GM19438 (cell line): ENCODE data around the gene IGSF23.
"Not testable (repeated sequence)": the region's sequence is repeated elsewhere in the genome, so short reads cannot be mapped to it uniquely, and the experiment has no call there.

Source experiments
- ATAC-seq: cut with Tn5 transposase; IDR thresholded peaks from one replicate; pipeline ENCODE4 v1.9.1; 2021; ENCODE audit warnings: low read depth; ENCODE audit not compliant: unreplicated experiment

The IGSF23 gene

DNA sequence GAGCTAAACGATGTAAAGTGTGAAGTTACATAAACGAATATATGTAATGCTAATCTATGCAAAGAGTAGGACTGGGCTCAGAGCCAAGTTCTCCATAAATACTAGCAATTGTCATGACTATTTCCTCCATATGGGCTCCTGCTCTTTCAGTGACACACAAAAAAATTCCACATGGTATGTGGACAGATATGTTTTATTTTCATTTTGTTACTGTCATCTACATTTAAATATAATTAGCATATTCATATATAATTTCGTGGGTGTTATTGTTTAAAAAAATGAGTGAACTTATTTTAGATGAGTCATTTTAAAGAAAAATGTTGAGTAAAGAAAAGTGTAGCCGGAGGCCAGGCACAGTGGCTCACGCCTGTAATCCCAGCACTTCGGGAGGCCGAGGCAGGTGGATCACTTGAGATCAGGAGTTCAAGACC is 5.0 kb upstream of the IGSF23 start:
- no peak for ATAC-seq

DNA sequence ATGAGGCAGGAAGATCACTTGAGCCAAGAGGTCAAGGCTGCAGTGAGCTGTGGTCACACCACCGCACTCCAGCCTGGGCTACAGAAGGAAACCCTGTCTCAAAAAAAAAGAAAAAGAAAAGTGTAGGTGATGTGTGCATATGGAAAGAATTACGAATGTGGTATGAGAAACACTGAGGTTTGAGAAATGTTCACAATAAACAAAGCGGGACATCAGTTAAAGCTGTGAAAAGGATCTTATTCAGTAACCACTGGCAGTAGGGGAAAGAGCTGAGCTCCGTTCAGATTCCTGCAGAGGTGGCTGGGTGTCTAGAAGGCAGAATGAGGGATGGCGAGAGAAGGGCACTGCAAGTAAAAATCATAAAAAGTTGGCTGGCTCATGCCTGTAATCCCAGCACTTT is 4.1 kb upstream of the IGSF23 start:
- no peak for ATAC-seq

DNA sequence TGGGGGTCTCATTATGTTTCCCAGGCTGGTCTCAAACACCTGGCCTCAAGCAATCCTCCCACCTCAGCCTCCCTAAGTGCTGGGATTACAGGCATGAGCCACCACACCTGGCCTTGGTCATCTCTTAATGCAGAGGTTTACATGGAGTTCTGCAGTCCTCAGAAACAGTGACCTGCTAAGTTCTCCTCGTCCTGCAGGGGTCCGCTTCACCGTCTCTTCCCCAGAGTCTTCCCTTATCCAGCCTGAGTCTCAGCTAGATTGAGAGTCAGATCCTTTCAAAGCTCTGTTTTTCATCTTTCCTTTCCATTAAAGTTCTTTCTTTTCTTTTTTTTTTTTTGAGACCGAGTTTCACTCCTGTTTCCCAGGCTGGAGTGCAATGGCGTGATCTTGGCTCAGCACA is 2.9 kb upstream of the IGSF23 start:
- ATAC-seq = not testable (repeated sequence)

DNA sequence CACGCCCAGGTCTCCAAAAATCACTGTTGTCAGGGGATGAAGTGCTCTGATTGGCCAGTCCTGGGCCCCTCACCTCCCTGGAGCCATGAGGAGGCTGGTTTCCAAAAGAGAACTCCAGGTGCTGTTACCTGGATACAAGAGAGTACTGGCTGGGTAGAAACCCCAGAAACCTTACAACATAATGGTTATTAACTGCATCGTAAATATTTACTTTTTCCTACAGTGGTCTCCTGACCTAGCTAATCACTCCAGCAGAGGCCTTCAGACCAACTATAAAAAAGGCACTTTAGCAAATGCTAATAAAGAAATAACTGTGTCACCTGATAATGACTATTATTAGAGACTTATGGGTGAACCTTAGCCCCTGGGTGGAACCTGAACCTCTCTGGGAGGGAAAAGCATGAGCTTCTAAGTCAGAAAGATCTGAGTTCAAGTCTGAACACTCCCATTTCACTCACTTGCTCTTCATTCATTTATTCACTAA is 1.5 kb upstream of the IGSF23 start:
- ATAC-seq = no peak

DNA sequence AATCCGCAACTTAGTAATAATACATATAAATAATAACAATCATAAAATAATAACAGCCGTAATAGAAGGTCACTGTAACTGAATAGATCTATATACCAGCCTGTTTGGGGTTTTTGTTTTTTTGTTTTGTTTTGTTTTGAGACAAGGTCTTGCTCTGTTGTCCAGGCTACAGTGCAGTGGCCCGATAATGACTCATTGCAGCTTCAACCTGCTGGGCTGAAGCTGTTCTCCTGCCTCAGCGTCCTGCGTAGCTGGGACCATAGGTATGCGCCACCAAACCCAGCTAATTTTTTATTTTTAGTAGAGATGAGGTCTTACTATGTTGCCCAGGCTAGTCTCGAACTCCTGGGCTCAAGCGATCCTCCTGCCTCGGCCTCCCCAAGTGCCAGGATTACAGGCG is 950 bp downstream of the IGSF23 start:
- no peak for ATAC-seq

DNA sequence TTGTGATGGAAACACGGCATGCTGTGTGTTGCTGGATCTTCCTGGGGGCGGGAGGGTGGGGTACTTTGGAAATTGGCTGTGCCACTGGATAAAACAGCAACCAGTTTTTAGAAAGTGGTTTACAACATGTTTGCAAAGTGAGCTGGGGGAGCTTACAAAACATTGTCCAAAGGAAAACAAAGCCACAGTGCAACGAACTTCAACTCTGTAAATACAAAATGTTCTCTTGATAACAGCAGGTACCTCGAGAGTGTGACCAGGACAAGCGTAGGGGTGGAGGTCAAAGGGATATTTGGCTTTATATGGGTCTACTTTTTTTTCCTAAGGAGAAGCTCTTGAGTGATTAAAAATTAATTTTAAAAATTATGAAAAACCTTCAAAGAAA is 2.5 kb downstream of the IGSF23 start:
- no peak for ATAC-seq

DNA sequence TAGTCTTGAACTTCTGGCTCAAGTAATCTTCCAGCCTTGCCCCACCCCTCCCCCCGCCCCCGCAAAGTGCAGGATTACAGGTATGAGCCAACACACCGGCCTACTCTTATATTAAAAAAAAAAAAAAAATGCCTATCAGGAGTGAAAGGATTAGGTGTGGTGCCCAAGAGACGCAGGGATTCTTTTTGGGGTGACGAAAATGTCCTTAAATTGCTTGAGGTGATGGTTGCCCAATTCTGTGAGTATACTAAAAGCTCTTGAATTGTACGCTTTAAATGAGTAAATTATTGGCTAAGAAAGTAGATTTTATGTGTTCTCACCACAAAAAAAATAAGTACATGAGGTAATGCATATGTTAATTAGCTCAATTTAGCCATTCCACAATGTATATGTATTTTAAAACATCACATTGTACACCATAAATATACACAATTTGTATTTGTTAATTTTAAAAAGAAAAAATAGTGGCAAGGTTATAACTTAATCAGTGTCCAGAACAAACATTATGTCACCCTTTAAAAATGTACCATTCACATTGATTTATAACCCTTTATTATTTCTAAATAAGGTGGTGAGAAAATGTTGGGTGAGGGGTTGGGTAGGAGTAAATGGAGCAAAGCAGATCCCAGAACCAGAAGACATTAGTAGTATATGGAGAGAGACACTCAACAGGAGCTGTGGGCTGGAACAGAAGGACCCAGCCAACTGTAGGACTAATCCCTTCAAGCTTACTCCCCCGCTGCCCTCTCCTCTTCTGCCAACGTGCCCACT is 3.9 kb downstream of the IGSF23 start:
- no peak for ATAC-seq

DNA sequence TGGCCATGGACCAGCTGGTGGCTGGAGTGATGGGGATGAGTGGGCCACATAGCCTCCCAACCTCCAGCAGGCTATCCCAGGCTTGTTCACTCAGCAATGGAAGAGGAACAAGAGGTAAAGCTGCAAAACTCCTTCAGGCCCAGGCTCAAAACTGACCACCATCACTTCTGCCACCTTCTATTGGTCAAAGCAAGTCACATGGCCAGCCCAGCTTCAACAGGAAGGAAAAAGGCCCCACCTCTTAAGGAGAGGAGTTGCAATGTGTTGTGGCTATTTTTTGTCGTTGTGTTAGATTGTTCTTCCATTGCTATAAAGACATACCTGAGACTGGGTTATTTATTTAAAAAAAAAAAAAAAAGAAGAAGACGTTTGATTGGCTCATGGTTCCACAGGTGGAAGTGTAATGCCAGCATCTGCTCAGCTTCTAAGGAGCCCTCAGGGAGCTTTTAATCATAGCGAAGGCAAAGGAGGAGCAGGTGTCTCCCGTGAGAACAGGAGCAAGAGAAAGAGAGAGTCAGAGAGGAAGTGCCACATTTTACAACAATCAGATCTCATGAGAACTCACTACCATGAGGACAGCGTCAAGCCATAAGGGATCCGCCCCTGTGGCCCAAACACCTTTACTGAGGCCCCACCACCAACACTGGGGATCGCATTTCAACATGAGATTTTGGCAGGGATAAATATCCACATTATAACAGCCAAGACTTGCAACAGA is 5.4 kb downstream of the IGSF23 start:
- ATAC-seq = no peak

DNA sequence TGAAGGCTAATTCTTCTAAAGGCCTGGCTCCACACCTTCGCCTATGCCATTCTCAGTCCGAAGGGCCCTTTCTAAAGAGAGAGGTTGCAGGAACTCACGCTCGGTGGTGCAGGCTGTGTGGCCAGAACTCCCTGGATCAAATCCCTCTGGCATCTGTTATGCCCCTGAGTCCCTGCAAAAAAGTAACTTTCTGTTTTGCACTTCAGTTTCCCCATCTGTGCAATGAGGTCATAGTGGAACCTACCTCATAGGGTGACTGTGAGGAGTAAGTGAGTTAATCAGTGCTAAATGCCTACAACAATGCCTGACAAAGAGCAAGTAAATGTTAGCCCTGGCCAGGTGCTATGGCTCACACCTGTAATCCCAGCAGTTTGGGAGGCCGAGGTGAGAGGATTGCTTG is 7.3 kb downstream of the IGSF23 start:
- no peak for ATAC-seq

DNA sequence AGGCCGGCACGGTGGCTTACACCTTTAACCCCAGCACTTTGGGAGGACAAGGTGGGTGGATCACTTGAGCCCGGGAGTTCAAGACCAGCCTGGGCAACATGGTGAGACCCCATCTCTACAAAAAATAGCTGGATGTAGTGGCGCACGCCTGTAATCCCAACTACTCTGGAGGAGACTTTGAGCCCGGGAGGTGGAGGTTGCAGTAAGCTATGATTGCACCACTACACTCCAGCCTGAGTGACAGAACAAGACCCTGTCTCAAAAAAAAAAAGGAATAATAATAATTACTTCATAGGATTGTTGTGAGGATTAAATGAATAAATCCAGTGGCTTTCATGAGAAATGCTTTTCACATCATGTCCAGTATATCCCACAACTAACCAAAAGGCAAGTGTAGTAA is 8.0 kb downstream of the IGSF23 start:
- ATAC-seq = no peak

DNA sequence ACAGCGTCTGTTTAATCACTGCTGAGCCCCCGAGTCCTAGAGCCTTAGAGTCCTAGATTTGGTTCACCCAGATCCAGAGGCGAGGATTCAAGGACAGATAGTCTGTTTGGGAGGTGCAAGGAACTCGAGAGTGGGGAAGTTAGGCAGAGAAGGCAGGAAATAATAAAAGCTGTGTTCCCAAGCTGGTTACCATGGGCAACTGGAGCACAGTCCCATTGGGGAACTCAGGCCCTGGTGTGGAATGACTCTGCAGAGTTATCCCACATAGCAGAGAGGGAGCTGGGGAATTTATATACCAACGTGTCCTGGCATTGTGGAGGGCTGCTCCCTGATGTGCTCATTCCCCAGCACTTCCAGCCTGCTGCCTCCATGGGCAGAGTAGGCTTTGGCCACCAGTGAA is 9.7 kb downstream of the IGSF23 start:
- ATAC-seq = no peak

DNA sequence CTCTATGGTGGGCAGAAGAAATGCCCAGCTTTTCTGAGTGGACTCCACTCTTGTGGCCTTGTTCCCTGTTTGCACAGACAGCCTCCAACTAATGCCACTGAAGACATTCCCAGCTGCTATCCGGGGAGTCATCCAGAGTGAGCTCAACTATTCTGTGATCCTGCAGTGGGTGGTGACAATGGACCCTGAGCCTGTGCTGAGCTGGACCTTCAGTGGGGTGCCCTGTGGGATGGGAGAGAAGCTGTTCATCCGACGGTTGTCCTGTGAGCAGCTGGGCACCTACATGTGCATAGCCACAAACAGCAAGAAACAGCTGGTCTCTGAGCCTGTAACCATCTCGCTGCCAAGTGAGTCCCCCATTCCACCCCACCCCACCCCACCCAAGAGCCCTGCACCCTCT is 10.3 kb downstream of the IGSF23 start:
- no peak for ATAC-seq

DNA sequence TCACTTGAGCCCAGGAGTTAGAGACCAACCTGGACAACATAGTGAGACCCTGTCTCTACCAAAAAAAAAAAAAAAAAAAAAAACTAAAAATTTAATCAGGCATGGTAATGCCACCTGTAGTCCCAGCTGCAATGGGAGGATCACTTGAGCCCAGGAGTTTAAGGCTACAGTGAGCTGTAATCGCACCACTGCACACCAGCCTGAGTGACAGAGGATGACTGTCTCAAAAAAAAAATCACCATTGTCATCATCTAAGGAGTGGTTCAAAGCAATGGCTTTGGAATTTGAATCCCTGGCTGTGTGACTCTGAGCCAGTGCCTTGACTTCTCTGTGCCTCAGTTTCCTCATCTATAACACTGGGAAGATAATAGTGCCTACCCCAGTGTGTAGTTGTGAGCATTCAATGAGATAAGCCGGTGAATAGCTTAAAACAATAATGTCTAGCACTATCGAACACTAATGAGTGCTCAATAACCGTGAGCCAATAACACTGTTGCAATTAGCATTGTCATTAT is 11.5 kb downstream of the IGSF23 start:
- no peak for ATAC-seq

DNA sequence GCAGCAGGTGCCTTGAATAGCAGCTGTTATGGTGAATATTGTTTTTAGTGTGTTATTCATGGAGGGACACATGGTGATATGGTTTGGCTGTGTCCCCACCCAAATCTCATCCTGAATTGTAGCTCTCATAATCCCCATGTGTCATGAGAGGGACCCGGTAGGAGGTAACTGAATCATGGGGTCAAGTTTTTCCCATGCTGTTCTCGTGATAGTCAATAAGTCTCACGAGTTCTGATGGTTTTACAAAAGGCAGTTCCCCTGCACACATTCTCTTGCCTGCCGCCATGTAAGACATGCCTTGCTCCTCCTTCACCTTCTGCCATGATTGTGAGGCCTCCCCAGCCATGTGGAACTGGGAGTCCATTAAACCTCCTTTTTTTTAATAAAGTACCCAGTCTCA is 12.3 kb downstream of the IGSF23 start:
- ATAC-seq = not testable (repeated sequence)

DNA sequence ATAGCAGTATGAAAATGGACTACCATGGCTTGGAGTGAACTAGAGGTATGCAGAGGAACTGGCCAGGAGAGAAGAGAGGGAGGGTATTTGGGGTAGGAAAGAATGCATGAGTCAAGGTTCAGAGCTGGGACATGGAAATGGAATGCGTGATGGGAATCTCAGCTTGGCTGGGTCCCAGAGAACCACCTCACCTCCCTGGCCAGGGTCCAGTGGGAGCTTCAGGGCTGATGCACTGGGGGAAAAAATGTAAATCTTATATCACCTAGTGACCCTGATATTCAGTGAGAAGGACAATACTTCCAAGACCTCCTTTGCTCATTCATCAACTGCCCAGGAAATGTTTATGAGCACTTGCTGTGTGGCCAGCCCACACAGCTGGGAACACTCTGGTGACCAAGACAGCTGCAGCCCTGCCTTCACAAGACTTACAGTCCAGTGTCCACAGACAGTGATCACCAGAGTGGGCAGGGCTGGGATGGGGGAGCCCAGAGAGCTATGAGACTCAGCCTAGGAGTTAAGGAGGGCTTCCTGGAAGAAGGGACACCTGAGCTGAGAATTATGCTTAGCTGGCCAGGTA is 12.8 kb downstream of the IGSF23 start:
- ATAC-seq = no peak

DNA sequence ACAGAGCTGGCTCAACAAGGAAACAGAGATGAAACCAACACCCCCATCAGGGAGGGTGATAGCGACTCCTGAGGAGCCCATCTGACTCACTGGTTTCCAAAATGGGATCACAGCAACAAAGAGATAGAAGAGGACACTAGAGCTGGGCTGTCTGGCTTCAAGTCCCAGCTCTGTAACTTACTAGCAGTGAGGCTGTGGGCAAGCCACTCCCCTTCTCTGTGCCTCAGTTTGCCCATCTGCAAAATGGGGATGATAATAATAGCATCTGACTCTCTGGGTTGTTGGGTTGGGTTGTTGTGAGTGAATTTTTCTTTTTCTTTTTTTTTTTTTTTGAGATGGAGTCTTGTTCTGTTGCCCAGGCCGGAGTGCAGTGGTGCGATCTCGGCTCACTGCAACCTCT is 14.3 kb downstream of the IGSF23 start:
- ATAC-seq = no peak

DNA sequence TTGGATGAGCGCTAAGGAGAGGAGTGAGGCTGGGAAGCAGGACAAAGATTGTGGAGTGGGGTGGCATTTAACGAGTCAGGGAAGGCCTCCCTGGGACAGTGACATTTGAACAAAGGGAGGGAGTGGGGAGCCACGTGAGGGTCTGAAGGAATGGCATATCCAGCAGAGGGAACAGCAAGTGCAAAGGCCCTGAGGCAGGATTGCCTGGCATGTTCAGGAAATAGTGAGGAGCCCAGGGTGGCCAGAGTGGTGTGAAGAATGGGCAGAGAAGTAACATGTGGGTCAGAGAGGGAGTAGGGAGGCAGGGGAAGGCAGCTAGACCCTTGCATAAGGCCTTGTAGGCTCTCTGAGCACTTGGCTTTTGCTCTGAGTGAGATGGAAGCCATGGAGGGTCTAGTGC is 15.4 kb downstream of the IGSF23 start:
- ATAC-seq = no peak

DNA sequence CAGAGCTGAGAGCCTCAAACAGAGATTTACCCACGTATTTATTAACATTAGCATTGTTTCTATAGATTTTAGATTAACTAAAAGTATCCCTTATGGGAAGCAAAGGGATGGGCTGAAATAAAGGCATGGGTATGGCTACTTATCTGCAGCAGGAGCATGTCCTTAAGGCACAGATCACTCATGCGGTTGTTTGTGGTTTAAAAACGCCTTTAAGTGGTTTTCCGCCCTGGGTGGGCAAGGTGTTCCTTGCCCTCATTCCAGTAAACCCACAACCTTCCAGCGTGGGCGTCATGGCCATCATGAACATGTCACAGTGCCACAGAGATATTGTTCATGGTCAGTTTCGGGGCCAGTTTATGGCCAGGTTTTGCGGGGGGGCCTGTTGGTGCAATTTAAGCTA is 18.2 kb downstream of the IGSF23 start:
- ATAC-seq = not testable (repeated sequence)

DNA sequence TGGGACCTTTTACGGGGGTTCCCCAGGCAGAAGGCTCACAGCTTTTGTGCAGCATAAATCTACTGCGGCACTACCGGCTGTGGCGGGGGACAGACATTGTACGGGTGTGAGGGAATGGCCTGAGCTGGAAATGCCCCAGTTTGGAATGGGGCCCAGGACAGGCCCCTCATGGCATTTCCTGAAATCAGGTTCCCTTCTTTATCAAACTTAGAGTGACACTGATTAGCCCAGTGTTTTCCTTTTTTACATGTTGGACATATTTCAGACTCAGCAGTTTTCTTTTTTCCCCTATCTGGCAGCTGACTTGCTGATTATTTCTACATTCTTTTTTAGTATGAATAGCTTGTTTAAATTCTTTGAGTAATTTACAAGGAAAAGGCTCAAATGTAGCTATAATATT is 20.7 kb downstream of the IGSF23 start:
- not testable (repeated sequence) for ATAC-seq

DNA sequence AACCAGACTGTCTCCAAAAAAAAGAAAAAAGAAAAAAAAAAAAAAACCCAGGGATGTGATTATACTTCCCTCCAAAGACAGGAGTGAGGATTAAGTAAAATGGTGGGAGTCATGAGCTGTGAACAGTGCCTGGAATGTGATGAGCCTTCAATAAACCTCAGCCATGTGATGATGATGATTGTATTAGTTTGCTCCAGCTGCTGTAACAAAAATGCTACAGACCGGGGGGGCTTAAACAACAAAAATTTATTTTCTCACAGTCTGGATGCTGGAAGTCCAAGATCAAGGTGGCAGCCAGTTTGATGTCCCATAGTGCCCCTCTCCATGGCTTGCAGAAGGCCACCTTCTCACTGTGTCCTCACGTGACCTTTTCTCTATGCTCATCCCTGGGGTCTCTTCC is 21.4 kb downstream of the IGSF23 start:
- ATAC-seq = no peak

DNA sequence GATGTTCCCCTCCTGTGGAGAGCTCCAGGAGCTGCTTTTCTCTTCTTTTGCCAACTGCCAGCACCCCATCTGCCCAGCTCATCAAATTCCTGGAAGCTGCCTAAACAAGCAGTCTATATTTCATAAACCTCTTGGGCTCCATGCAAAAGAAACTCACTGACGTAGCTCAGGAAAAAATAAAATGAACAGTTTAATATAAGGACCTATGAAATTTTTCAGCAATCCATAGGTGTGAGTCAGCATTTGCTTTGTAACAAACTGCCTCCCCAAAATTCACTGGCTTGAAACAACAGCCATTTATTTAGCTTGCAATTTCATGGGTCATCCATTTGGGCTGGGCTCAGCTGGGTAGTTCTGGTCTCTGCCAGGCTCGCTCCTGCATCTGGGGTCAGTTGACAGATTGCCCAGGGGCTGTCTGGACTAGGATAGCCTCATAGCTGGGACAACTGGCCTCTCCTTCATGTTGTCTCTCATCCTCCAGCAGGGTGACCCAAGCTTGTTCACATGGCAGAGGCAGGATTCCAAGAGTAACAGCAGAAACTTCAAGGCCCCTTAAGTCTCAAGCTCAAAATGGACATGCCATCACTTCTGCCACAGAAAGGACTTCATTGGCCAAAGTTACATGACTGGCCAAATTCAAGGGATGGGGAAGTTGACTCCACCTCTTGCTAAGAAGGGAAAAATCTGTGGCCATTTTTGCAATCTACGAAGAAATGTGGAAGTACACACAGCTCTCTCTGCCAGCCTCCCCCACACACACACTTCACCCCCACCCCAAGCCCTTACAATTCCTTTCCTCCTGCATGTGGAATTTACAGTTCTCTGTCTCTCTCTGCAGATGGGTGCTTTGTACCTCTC is 22.4 kb downstream of the IGSF23 start:
- no peak for ATAC-seq
